GM21515 (cell line): ENCODE measurements around the gene KCTD19.

Experiments used
- ATAC-seq: cut with Tn5 transposase; IDR thresholded peaks from one replicate; pipeline ENCODE4 v1.9.1; 2021; ENCODE audit not compliant: unreplicated experiment

Gene KCTD19

DNA sequence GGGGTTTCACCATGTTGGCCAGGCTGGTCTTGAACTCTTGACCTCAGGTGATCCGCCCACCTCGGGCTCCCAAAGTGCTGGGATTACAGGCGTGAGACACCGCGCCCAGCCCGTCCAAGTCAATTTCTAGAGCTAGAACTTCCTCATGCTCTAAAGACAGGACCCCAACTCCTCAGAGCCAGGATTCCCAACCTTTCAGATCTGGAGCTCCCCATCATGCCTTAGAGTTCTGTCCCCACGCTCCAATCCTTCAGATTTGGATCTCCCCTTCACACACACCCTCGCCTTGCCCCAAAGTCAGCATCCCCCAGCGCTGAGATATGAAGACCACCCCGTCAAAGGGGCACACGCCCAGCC, 448 bp downstream of the KCTD19 start:
- no peak for ATAC-seq

DNA sequence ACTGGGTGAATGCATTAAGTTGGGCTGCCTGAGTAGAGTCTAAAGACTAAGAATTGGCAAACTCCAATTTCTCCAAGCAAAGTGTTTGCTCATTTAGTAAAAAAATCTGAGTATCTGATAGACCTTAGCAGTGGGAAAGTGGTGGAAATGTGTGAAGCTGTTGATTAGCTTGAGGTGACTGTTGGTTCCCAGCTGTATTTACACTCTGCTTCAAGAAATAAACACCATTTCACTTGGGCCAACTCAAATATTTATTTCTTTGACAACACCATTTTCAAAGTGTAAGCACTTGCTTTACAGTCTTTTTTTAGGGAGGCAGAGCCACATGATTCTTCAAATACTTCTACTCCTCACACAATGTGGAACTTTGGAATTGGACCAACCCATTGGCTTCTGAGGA, 8.7 kb downstream of the KCTD19 start:
- ATAC-seq, result no peak

DNA sequence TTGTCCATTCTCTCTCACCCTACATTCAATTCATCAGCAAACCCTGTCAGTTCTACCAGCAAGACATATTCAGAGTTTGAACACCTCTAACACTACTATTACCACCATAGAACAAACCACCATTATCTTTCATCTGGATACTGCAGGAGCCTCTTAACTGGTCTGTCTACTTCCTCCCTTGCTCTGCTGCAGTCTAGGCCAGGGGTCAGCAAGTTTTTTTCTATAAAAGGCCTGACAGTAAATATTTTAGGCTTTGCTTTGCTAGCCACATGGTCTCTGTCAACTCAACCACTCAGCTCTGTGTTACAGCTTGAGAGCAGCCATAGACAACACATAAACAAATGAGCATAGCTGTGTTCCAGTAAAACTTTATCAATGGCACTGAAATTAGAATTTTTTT, 13.8 kb downstream of the KCTD19 start:
- no peak for ATAC-seq

DNA sequence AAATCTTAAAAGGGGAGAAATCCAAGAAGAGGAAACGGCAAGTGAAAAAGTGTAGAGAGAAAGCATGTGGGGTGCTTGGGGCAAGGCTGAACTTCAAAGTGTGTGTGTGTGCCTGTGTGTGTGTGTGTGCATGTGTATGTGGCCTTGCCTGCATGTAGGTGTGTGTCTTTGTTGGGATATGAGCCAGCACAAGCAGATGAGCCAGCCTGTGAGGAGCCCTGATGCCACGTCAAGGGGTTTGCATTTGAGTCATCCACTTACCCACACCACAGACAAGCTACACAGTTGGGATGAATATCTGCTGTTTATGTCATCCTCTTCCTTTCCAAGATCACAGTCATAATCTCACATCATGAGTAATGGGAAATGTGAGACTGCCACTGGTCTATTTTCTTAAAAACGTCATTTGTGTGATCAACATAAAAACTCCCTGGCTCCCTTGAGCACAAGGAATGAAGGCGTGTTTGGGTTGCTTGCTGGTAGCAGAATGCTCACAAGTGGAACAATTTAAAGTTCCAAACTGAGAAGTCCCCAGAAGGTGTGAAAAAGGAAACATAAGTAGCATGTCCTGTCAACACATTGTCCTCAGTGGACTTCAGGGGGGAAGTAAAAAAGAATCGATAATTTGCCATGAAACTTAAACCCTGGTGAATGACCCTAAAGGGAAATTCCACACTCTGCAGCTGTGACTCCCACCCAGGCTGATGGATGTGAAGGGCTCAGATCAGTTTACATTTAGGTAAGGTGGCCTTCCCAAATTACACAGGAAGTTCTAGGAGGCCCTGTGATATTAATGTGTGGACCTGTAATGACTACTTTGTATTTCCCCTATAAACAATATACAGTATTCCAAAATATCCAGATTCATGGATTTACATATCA, 14.7 kb downstream of the KCTD19 start:
- peak; percentile 55 for ATAC-seq

DNA sequence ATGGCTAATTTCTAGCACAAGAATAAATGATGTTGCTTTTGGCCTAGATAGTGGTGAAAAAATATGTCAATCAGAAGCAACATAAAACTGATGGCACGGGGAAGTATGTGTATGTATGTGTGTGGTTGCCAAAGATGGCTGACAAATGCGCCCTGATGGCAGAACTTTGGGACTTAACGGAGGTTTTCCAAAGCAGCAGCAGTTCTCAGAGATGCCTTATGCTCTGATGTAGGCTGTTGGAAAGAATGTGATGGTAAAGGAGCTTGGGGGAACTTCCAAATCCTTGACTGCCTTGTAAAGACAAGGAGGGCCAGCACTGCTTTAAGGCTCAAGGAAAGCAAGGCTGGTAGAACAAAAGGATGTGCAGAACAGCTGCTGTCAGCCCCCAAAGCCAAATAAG, 16.0 kb downstream of the KCTD19 start:
- no peak for ATAC-seq

- no peak for ATAC-seq
These were observed 21.1 kb downstream of the KCTD19 start for GRCh38 chr16:67305216-67306071.

- ATAC-seq, result no peak
These were observed 22.5 kb downstream of the KCTD19 start for GRCh38 chr16:67304020-67304419.

DNA sequence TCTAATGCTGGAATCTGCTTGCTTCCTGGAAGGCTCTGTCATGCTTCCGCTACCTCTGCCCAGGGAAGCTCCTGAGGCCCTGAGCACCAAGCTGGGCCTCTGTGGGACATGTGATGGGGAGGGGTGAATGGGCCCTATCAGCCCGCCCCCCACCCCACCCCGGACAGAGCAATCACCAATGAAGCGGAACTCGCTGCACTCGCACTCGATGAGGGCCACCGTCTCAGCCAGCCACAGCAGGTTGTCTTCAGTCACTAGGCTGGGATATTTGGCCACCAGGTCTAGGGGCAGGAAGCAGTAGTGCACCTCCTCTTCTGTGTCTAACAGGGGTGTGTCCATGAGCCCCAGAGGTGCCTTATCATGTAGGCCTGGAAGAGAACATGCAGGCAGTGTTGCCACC, 23.6 kb downstream of the KCTD19 start:
- ATAC-seq, result no peak

DNA sequence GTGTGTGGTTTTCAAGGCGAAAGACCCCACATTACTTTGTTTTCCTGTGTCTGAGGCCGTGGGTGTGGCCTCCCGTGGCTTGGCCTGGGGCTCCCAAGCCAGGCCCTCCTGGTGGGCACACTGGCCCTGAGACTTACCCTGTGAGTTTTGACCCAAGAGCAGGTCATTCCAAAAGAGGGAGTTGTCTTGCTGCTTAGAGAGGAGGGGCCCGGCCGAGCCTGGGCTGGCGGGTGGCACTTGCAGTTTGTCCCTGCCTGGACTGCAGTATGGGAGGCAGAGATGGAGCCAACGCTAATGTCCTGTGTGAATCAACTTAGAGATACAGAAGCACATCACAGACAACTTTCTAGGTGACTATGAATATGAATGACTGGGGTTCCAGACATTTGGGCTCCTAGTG, 24.5 kb downstream of the KCTD19 start:
- ATAC-seq, result no peak

DNA sequence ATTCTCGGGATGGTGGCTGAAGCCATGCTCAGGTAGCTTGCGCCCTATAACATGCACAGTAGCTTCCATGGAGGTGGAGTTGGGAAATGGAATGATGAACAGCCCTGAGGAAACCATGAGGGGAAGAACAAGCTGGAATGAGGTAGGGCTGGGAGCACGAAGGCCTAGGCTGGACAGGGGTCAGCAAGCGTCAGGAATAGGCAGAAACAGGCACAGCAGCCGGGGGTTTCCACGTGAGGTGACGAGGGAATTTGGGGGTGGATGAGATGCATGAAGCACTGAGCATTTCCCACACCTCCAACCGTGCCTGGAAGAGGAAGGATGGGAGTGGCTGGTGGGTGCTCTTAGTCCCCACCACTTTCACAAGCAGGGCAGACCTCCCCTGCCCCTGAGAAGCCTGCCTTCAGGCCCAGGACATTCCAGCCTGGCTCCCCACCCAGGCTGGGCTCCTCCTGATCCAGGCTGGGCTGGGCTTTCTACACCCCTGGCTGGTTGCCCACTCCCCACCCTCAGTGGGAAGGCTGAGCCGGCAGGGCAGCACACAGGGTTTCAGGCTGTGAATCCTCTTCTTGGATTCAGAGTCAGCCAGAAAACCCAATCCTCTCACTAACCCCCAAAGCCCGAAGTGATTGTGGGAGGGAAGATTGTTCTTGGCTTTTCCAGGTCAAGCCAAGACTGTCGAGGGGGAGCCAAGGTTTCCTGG, 25.3 kb downstream of the KCTD19 start:
- ATAC-seq, result no peak

GRCh38 chr16:67299269-67299668, 27.3 kb downstream of the KCTD19 start:
- no peak for ATAC-seq

- no peak for ATAC-seq
These were observed 28.3 kb downstream of the KCTD19 start for GRCh38 chr16:67298277-67298676.

GRCh38 chr16:67296420-67296819, 30.1 kb downstream of the KCTD19 start:
- no peak for ATAC-seq

DNA sequence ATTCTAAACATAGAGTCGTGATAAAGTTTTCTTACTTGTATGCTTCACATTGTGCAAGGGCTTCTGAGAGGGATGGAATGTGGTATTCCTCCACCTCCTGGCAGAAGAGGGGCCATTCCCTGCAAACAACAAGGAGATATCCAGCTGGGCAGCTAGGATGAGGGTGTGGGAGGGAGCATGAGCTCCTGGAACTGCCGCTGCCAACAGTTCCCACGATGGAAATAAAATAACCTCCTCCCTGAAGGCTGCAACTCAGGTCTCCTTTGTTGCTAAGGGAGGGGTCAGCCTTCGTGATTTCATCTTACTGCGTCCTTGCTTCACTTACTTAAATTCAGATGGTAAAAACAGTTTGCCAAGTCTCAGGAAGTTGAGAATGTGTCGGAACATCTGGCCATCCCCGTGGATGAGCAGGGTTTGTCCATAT, 31.6 kb downstream of the KCTD19 start:
- ATAC-seq, result no peak

GRCh38 chr16:67294171-67294757, 32.3 kb downstream of the KCTD19 start:
- ATAC-seq, result no peak

GRCh38 chr16:67291461-67291860, 35.1 kb downstream of the KCTD19 start:
- ATAC-seq, result no peak

- ATAC-seq, result no peak
These were observed 38.6 kb downstream of the KCTD19 start for GRCh38 chr16:67287960-67288359.

GRCh38 chr16:67286441-67287235, 39.9 kb downstream of the KCTD19 start:
- no peak for ATAC-seq

GRCh38 chr16:67284699-67285646, 41.6 kb downstream of the KCTD19 start:
- ATAC-seq, result no peak
